Left kidney (tissue), 1 donor: ENCODE results near the gene CENPI. TPM values are rescaled to one million over a fixed set of nuclear protein-coding genes. Genes with fewer than 3 reads are reported as not detected.

Source experiments
- polyA plus RNA-seq: library from polyadenylated mRNA; unstranded; fragments of 120-200 nt; gene quantifications from one replicate; pipeline ENCODE4 v1.2.1, GENCODE V29; 2013; ENCODE audit not compliant: insufficient read length

Gene CENPI
- polyA plus RNA-seq, 1 donor: 13.9 TPM

Other genes starting within 250 kb of the CENPI start
- gene NOX1, start 223.8 kb upstream of the CENPI start, polyA plus RNA-seq: 0.93 TPM
- gene XKRX, start 169.3 kb upstream of the CENPI start, polyA plus RNA-seq: 0.25 TPM
- 0.58 TPM for gene ARL13A, start 128.5 kb upstream of the CENPI start, polyA plus RNA-seq
- gene TRMT2B, start 46.1 kb upstream of the CENPI start, polyA plus RNA-seq: 14.6 TPM
- gene TMEM35A, start 19.3 kb upstream of the CENPI start, polyA plus RNA-seq: 7.9 TPM
- gene DRP2, start 121.6 kb downstream of the CENPI start, polyA plus RNA-seq: 2.3 TPM
- gene TAF7L, start 193.1 kb downstream of the CENPI start, polyA plus RNA-seq: 0.67 TPM